HL-60 (cell line): ENCODE measurements around the gene TANC1.

Source experiments
- GABPA ChIP-seq: IDR thresholded peaks from 2 replicates; pipeline ENCODE4 v1.6.1; 2012; ENCODE audit warnings: low read depth
- POLR2AphosphoS5 ChIP-seq: IDR thresholded peaks from 2 replicates; pipeline ENCODE4 v1.6.1; 2012; ENCODE audit warnings: low read depth
- TF ChIP-seq, protein P1 (sequence below): IDR thresholded peaks from one replicate; pipeline ENCODE4 v1.5.1; 2011; ENCODE audit warnings: low read length, control low read depth, inconsistent platforms; ENCODE audit not compliant: insufficient read depth
- TF ChIP-seq, protein P2 (sequence below): IDR thresholded peaks from 2 replicates; pipeline ENCODE4 v1.6.1; 2012; ENCODE audit warnings: low read depth; ENCODE audit not compliant: insufficient replicate concordance

DNA sequence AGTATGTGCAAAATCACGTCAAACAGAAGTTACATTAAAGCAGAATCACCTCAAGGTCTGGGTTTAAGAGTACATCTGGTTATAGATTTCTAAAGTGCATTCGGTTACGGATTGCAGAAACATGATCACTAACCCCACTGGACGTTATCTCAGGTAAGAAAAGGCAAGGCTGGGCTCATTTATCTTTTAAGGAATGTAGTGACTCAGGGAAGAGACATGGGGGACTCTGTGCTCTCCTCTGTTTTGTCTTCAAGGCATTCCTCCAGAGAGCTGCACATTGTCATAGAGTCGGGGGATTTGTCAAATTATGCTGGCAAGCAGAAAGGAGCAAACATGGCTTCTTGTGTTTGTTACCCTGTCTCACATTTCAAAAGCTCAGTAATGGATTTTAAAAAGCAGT lies 303.7 kb downstream of the TANC1 start:
- TF ChIP-seq, protein P1, sequence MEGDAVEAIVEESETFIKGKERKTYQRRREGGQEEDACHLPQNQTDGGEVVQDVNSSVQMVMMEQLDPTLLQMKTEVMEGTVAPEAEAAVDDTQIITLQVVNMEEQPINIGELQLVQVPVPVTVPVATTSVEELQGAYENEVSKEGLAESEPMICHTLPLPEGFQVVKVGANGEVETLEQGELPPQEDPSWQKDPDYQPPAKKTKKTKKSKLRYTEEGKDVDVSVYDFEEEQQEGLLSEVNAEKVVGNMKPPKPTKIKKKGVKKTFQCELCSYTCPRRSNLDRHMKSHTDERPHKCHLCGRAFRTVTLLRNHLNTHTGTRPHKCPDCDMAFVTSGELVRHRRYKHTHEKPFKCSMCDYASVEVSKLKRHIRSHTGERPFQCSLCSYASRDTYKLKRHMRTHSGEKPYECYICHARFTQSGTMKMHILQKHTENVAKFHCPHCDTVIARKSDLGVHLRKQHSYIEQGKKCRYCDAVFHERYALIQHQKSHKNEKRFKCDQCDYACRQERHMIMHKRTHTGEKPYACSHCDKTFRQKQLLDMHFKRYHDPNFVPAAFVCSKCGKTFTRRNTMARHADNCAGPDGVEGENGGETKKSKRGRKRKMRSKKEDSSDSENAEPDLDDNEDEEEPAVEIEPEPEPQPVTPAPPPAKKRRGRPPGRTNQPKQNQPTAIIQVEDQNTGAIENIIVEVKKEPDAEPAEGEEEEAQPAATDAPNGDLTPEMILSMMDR, result no peak
- TF ChIP-seq POLR2AphosphoS5 (no peak), GABPA (no peak)
- TF ChIP-seq, protein P2, sequence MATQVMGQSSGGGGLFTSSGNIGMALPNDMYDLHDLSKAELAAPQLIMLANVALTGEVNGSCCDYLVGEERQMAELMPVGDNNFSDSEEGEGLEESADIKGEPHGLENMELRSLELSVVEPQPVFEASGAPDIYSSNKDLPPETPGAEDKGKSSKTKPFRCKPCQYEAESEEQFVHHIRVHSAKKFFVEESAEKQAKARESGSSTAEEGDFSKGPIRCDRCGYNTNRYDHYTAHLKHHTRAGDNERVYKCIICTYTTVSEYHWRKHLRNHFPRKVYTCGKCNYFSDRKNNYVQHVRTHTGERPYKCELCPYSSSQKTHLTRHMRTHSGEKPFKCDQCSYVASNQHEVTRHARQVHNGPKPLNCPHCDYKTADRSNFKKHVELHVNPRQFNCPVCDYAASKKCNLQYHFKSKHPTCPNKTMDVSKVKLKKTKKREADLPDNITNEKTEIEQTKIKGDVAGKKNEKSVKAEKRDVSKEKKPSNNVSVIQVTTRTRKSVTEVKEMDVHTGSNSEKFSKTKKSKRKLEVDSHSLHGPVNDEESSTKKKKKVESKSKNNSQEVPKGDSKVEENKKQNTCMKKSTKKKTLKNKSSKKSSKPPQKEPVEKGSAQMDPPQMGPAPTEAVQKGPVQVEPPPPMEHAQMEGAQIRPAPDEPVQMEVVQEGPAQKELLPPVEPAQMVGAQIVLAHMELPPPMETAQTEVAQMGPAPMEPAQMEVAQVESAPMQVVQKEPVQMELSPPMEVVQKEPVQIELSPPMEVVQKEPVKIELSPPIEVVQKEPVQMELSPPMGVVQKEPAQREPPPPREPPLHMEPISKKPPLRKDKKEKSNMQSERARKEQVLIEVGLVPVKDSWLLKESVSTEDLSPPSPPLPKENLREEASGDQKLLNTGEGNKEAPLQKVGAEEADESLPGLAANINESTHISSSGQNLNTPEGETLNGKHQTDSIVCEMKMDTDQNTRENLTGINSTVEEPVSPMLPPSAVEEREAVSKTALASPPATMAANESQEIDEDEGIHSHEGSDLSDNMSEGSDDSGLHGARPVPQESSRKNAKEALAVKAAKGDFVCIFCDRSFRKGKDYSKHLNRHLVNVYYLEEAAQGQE, result no peak
